CD8-positive, alpha-beta memory T cell (primary cell): Measurements from ENCODE around the gene TULP3. TPM values are rescaled to one million over a fixed set of nuclear protein-coding genes. Genes with fewer than 3 reads are reported as not detected.

Source experiments
- CTCF ChIA-PET: fragments of 350-600 bp; sonication (Branson Sonifier 250); formaldehyde crosslinking; loops from one replicate; lab custom pipeline; 2021; ENCODE audit warnings: antibody characterized with exemption; lab: Charles Lee
- POLR2A ChIA-PET: fragments of 350-600 bp; sonication (Branson Sonifier 250); formaldehyde crosslinking; loops from one replicate; lab custom pipeline; 2021; ENCODE audit warnings: antibody characterized with exemption; lab: Charles Lee
- DNase-seq, 5 donors: peaks; one replicate each; pipeline versions ENCODE4 v3.0.0 to v3.0.0-alpha.2; 2020 to 2022; ENCODE audit warnings: mixed read lengths in 1 of 5
- H3K27ac ChIP-seq: one replicate; pipeline ENCODE4 v1.7.0; 2013; ENCODE audit warnings: low read depth, mild to moderate bottlenecking, low read length, moderate library complexity
- H3K27me3 ChIP-seq: 2 replicates; pipeline ENCODE4 v1.7.0; 2013; ENCODE audit warnings: low read length, mild to moderate bottlenecking; ENCODE audit not compliant: insufficient read depth, poor library complexity, severe bottlenecking
- H3K36me3 ChIP-seq: 2 replicates; pipeline ENCODE4 v1.7.0; 2013; ENCODE audit warnings: mild to moderate bottlenecking, low read length, moderate library complexity; ENCODE audit not compliant: insufficient read depth
- H3K4me1 ChIP-seq: 2 replicates; pipeline ENCODE4 v1.7.0; 2013; ENCODE audit warnings: mild to moderate bottlenecking, low read length, moderate library complexity; ENCODE audit not compliant: insufficient read depth
- H3K4me3 ChIP-seq: 2 replicates; pipeline ENCODE4 v1.7.0; 2013; ENCODE audit warnings: mild to moderate bottlenecking, low read length
- H3K9me3 ChIP-seq: 2 replicates; pipeline ENCODE4 v1.7.0; 2013; ENCODE audit warnings: mild to moderate bottlenecking, low read length
- H3K27ac Mint-ChIP-seq, 8 donors: one replicate each; pipeline ENCODE4 v1.8.0; 2020 to 2021; ENCODE audit warnings: mixed read lengths in 8 of 8, mild to moderate bottlenecking in 6 of 8, inconsistent platforms in 3 of 8, moderate library complexity in 3 of 8
- H3K27me3 Mint-ChIP-seq, 2 donors: one replicate each; pipeline ENCODE4 v1.8.0; 2020 to 2021; ENCODE audit warnings: mixed read lengths in 2 of 2, mild to moderate bottlenecking in 1 of 2, moderate library complexity in 1 of 2
- H3K36me3 Mint-ChIP-seq, 3 donors: one replicate each; pipeline ENCODE4 v1.8.0; 2020 to 2021; ENCODE audit warnings: mixed read lengths in 3 of 3, inconsistent platforms in 1 of 3, mild to moderate bottlenecking in 1 of 3
- H3K4me1 Mint-ChIP-seq, 3 donors: one replicate each; pipeline ENCODE4 v1.8.0; 2020 to 2021; ENCODE audit warnings: mixed read lengths in 3 of 3, inconsistent platforms in 1 of 3, mild to moderate bottlenecking in 1 of 3
- H3K4me3 Mint-ChIP-seq, 7 donors: one replicate each; pipeline ENCODE4 v1.8.0; 2020 to 2021; ENCODE audit warnings: mixed read lengths in 7 of 7, mild to moderate bottlenecking in 6 of 7, moderate library complexity in 4 of 7, inconsistent platforms in 2 of 7
- H3K9me3 Mint-ChIP-seq, 5 donors: one replicate each; pipeline ENCODE4 v1.8.0; 2020 to 2022; ENCODE audit warnings: mixed read lengths in 5 of 5, mild to moderate bottlenecking in 3 of 5, moderate library complexity in 2 of 5, inconsistent platforms in 1 of 5
- polyA plus RNA-seq: library from polyadenylated mRNA; unstranded; fragments of 300-500 nt; fragmentation: Illumina TruSeq; gene quantifications from one replicate; pipeline ENCODE4 v1.2.3, GENCODE V29; 2021
- total RNA-seq, 2 experiments: library from RNA; stranded (reverse); gene quantifications; one replicate each; pipeline ENCODE4 v1.2.3, GENCODE V29; 2021

The TULP3 gene
- total and polyA plus RNA-seq, 3 experiments from 2014 or later: 9.1 to 9.7 (median 9.3) TPM

- Histone ChIP-seq H3K36me3 (no peaks in the 10 kb centered on the region), H3K4me1 (peaks cover 27% of the 10 kb centered on the region), H3K4me3 (no peak overlapping the region), H3K27me3 (no peaks in the 10 kb centered on the region), H3K27ac (no peak overlapping the region), H3K9me3 (no peaks in the 10 kb centered on the region)
- Mint-ChIP-seq H3K4me3 (peak overlapping the region in 1 of 7 donors; percentile 12), H3K9me3 (no peaks in the 10 kb centered on the region), H3K4me1 (peaks cover 37 to 50% (median 44%) of the 10 kb centered on the region in 3 donors), H3K27me3 (peaks cover 0 to 3% of the 10 kb centered on the region in 2 donors), H3K27ac (peak overlapping the region in 5 of 8 donors; percentile 13 to 46 (median 19)), H3K36me3 (peaks cover 0 to 25% (median 2%) of the 10 kb centered on the region in 3 donors)
- DNase-seq: no peak
- ChIA-PET CTCF (interaction anchor here (1.8 to 2.6 kb wide), 2 partner anchors 11 to 13 kb away, joined by 3 to 11 read pairs; partner anchors contain the start of gene TULP3), POLR2A (interaction anchor here (2.0 kb wide), 1 partner anchor 11 kb away, joined by 8 read pairs; the partner anchor contains the start of gene TULP3)
Measured at GRCh38 chr12:2879853-2880252, 10.8 kb upstream of the TULP3 start.

- Mint-ChIP-seq H3K27ac (peak overlapping the region in 5 of 8 donors; percentile 6 to 48 (median 20)), H3K4me3 (peak overlapping the region in 1 of 7 donors; percentile 67), H3K9me3 (no peaks in the 10 kb centered on the region), H3K4me1 (peaks cover 15 to 30% (median 25%) of the 10 kb centered on the region in 3 donors), H3K36me3 (peaks cover 2 to 30% (median 4%) of the 10 kb centered on the region in 3 donors), H3K27me3 (no peaks in the 10 kb centered on the region)
- POLR2A ChIA-PET: interaction anchor here (1.2 kb wide), 1 partner anchor 8 kb away, joined by 6 read pairs; the partner anchor contains the start of genes FOXM1 and RHNO1
- Histone ChIP-seq H3K27ac (no peak overlapping the region), H3K4me1 (peaks cover 4% of the 10 kb centered on the region), H3K4me3 (no peak overlapping the region), H3K27me3 (no peaks in the 10 kb centered on the region), H3K9me3 (no peaks in the 10 kb centered on the region), H3K36me3 (peaks cover 4% of the 10 kb centered on the region)
- CTCF ChIA-PET: interaction anchor here (1.0 to 1.8 kb wide), 5 partner anchors 9 to 60 kb away, joined by 3 to 6 read pairs (median 3); no protein-coding TSS in a partner anchor
- DNase-seq: no peak
Measured at GRCh38 chr12:2884810-2885209, 5.9 kb upstream of the TULP3 start.

GRCh38 chr12:2886768-2887450 lies 3.8 kb upstream of the TULP3 start:
- H3K36me3 ChIP-seq: peaks cover 4% of the 10 kb centered on the region
- peak overlapping the region in 1 of 8 donors; percentile 82 for H3K27ac Mint-ChIP-seq

GRCh38 chr12:2890001-2890387 lies 697 bp upstream of the TULP3 start:
- Histone ChIP-seq H3K9me3 (no peaks in the 10 kb centered on the region), H3K4me1 (peaks cover 16% of the 10 kb centered on the region), H3K27ac (peak overlapping the region; percentile 79), H3K27me3 (no peaks in the 10 kb centered on the region), H3K4me3 (peak overlapping the region; percentile 94), H3K36me3 (peaks cover 4% of the 10 kb centered on the region)
- CTCF ChIA-PET: interaction anchor here (1.0 to 1.8 kb wide), 3 partner anchors 9 to 12 kb away, joined by 3 to 11 read pairs (median 5); no protein-coding TSS in a partner anchor
- Mint-ChIP-seq H3K4me3 (peak overlapping the region; percentile 89 to 98 (median 94)), H3K4me1 (peaks cover 24 to 39% (median 38%) of the 10 kb centered on the region in 3 donors), H3K36me3 (peaks cover 1 to 29% (median 4%) of the 10 kb centered on the region in 3 donors), H3K27me3 (peaks cover 0 to 4% of the 10 kb centered on the region in 2 donors), H3K9me3 (no peaks in the 10 kb centered on the region), H3K27ac (peak overlapping the region; percentile 74 to 99 (median 96))
- DNase-seq: no peak
- POLR2A ChIA-PET: interaction anchor here (0.6 to 2.1 kb wide), 3 partner anchors 11 to 62 kb away, joined by 4 to 13 read pairs (median 8); partner anchors contain the start of genes FOXM1 and RHNO1

More at GRCh38 chr12:2886768-2887450, 3.8 kb upstream of the TULP3 start:
- no peak for DNase-seq
- POLR2A ChIA-PET: no interaction called here
- CTCF ChIA-PET: interaction anchor here (1.3 kb wide), 1 partner anchor 9 kb away, joined by 7 read pairs; no protein-coding TSS in a partner anchor
- Mint-ChIP-seq H3K36me3 (peaks cover 2 to 35% (median 4%) of the 10 kb centered on the region in 3 donors), H3K9me3 (no peaks in the 10 kb centered on the region), H3K4me3 (no peak overlapping the region), H3K27me3 (peaks cover 0 to 4% of the 10 kb centered on the region in 2 donors), H3K4me1 (peaks cover 23 to 37% (median 35%) of the 10 kb centered on the region in 3 donors)
- Histone ChIP-seq H3K9me3 (no peaks in the 10 kb centered on the region), H3K27ac (no peak overlapping the region), H3K27me3 (no peaks in the 10 kb centered on the region), H3K4me3 (no peak overlapping the region), H3K4me1 (peaks cover 13% of the 10 kb centered on the region)

- H3K27ac Mint-ChIP-seq: peak overlapping the region; percentile 76 to 99 (median 92)
- peak overlapping the region; percentile 89 to 98 (median 94) for H3K4me3 Mint-ChIP-seq
- ChIA-PET CTCF (interaction anchor here (1.8 kb wide), 1 partner anchor 11 kb away, joined by 11 read pairs; no protein-coding TSS in a partner anchor), POLR2A (interaction anchor here (1.4 to 2.1 kb wide), 2 partner anchors 13 to 15 kb away, joined by 8 to 13 read pairs; partner anchors contain the start of genes FOXM1 and RHNO1)
- Histone ChIP-seq H3K27me3 (no peaks in the 10 kb centered on the region), H3K27ac (peak overlapping the region; percentile 79), H3K4me3 (peak overlapping the region; percentile 94), H3K4me1 (peaks cover 16% of the 10 kb centered on the region), H3K9me3 (no peaks in the 10 kb centered on the region), H3K36me3 (peaks cover 4% of the 10 kb centered on the region)
- peaks cover 0 to 4% of the 10 kb centered on the region in 2 donors for H3K27me3 Mint-ChIP-seq
- H3K9me3 Mint-ChIP-seq: no peaks in the 10 kb centered on the region
- H3K4me1 Mint-ChIP-seq: peaks cover 23 to 36% (median 35%) of the 10 kb centered on the region in 3 donors
- DNase-seq: peak in 3 of 5 donors; percentile 23 to 52 (median 27)
- peaks cover 0 to 22% (median 1%) of the 10 kb centered on the region in 3 donors for H3K36me3 Mint-ChIP-seq
Measured at GRCh38 chr12:2891240-2892053, 756 bp downstream of the TULP3 start.

- Histone ChIP-seq H3K36me3 (peaks cover 4% of the 10 kb centered on the region), H3K4me3 (no peak overlapping the region), H3K4me1 (peaks cover 16% of the 10 kb centered on the region), H3K27me3 (no peaks in the 10 kb centered on the region), H3K9me3 (no peaks in the 10 kb centered on the region), H3K27ac (no peak overlapping the region)
- H3K36me3 Mint-ChIP-seq: peaks cover 0 to 20% (median 1%) of the 10 kb centered on the region in 3 donors
- peaks cover 0 to 4% of the 10 kb centered on the region in 2 donors for H3K27me3 Mint-ChIP-seq
- no peak for DNase-seq
- CTCF ChIA-PET: interaction anchor here (1.0 kb wide), 1 partner anchor 13 kb away, joined by 3 read pairs; no protein-coding TSS in a partner anchor
- H3K4me1 Mint-ChIP-seq: peaks cover 23 to 36% (median 35%) of the 10 kb centered on the region in 3 donors
- H3K4me3 Mint-ChIP-seq: peak overlapping the region in 6 of 7 donors; percentile 15 to 95 (median 90)
- POLR2A ChIA-PET: interaction anchor here (0.6 kb wide), 1 partner anchor 179 kb away, joined by 3 read pairs; no protein-coding TSS in a partner anchor
- peak overlapping the region in 2 of 8 donors; percentile 85 to 88 for H3K27ac Mint-ChIP-seq
- H3K9me3 Mint-ChIP-seq: no peaks in the 10 kb centered on the region
Measured at GRCh38 chr12:2892246-2892645, 1.6 kb downstream of the TULP3 start.

- no peak for DNase-seq
- H3K36me3 ChIP-seq: peaks cover 2% of the 10 kb centered on the region
- no peak overlapping the region for H3K27ac ChIP-seq
- H3K4me3 ChIP-seq: no peak overlapping the region
- peaks cover 16% of the 10 kb centered on the region for H3K4me1 ChIP-seq
- Mint-ChIP-seq H3K27ac (peak overlapping the region in 3 of 8 donors; percentile 29 to 68 (median 60)), H3K4me1 (peaks cover 23 to 36% (median 35%) of the 10 kb centered on the region in 3 donors), H3K36me3 (peaks cover 0 to 13% (median 1%) of the 10 kb centered on the region in 3 donors), H3K4me3 (peak overlapping the region; percentile 4 to 79 (median 58)), H3K27me3 (peaks cover 0 to 4% of the 10 kb centered on the region in 2 donors), H3K9me3 (no peaks in the 10 kb centered on the region)
- POLR2A ChIA-PET: no interaction called here
- CTCF ChIA-PET: interaction anchor here (1.0 kb wide), 1 partner anchor 14 kb away, joined by 3 read pairs; no protein-coding TSS in a partner anchor
- H3K9me3 ChIP-seq: no peaks in the 10 kb centered on the region
- H3K27me3 ChIP-seq: no peaks in the 10 kb centered on the region
Measured at GRCh38 chr12:2893007-2893406, 2.3 kb downstream of the TULP3 start.
